GM23338 (cell line): ENCODE data around the gene ARID1B. TPM values are rescaled to one million over a fixed set of nuclear protein-coding genes. Genes with fewer than 3 reads are reported as not detected.

Experiments
- ATAC-seq: fragments of 200-7000 bp; cut with Tn5 transposase; 3 replicates; pipeline ENCODE4 v1.9.1; 2020
- DNase-seq: peaks from one replicate; pipeline ENCODE4 v3.0.0-alpha.2; 2015; ENCODE audit warnings: low spot score
- H2AFZ ChIP-seq: fragments of 200-600 bp; sonication (generic); 2 replicates; pipeline ENCODE4 v1.8.0; 2016; ENCODE audit warnings: antibody characterized with exemption, mild to moderate bottlenecking, moderate library complexity
- H3F3A ChIP-seq: fragments of 200-600 bp; sonication (generic); replicated peaks from 2 replicates; pipeline ENCODE4 v1.8.0; 2017; ENCODE audit warnings: antibody characterized with exemption, mixed run types, low read depth
- H3K27ac ChIP-seq: fragments of 200-600 bp; sonication (generic); 2 replicates; pipeline ENCODE4 v1.6.1; 2016; ENCODE audit warnings: low read depth
- H3K27me3 ChIP-seq: fragments of 200-600 bp; sonication (generic); 2 replicates; pipeline ENCODE4 v1.8.0; 2016; ENCODE audit warnings: mild to moderate bottlenecking, mixed run types, moderate library complexity; ENCODE audit not compliant: insufficient read depth
- H3K36me3 ChIP-seq: fragments of 200-600 bp; sonication (generic); 2 replicates; pipeline ENCODE4 v1.8.0; 2016; ENCODE audit warnings: mild to moderate bottlenecking; ENCODE audit not compliant: insufficient read depth
- H3K4me1 ChIP-seq: fragments of 200-600 bp; sonication (generic); 2 replicates; pipeline ENCODE4 v1.8.0; 2016; ENCODE audit warnings: mild to moderate bottlenecking, moderate library complexity; ENCODE audit not compliant: insufficient read depth
- H3K4me2 ChIP-seq: fragments of 200-600 bp; sonication (generic); 2 replicates; pipeline ENCODE4 v1.7.1; 2017; ENCODE audit warnings: mixed run types
- H3K4me3 ChIP-seq: fragments of 200-600 bp; sonication (generic); 2 replicates; pipeline ENCODE4 v1.6.1; 2016; ENCODE audit warnings: mixed run types
- H3K79me2 ChIP-seq: fragments of 200-600 bp; sonication (generic); replicated peaks from 2 replicates; pipeline ENCODE4 v1.8.0; 2017; ENCODE audit warnings: mild to moderate bottlenecking; ENCODE audit not compliant: insufficient read depth
- H3K9me2 ChIP-seq: fragments of 200-600 bp; sonication (generic); 2 replicates; pipeline ENCODE4 v1.8.0; 2017; ENCODE audit not compliant: insufficient read depth
- H4K20me1 ChIP-seq: fragments of 200-600 bp; sonication (generic); replicated peaks from 2 replicates; pipeline ENCODE4 v1.8.0; 2017; ENCODE audit warnings: mild to moderate bottlenecking; ENCODE audit not compliant: insufficient read depth
- H3K27ac Mint-ChIP-seq: 2 replicates; pipeline ENCODE4 v1.8.0; 2020; ENCODE audit warnings: inconsistent platforms, mild to moderate bottlenecking, moderate library complexity, mixed read lengths
- H3K27me3 Mint-ChIP-seq: 3 replicates; pipeline ENCODE4 v1.8.0; 2022; ENCODE audit warnings: low read depth, mild to moderate bottlenecking, moderate library complexity, mixed read lengths, inconsistent platforms; ENCODE audit not compliant: insufficient read depth, poor library complexity
- H3K36me3 Mint-ChIP-seq: 3 replicates; pipeline ENCODE4 v1.8.0; 2021; ENCODE audit warnings: low read depth, mild to moderate bottlenecking, inconsistent platforms, moderate library complexity, mixed read lengths
- H3K4me1 Mint-ChIP-seq: 3 replicates; pipeline ENCODE4 v1.8.0; 2020; ENCODE audit warnings: mild to moderate bottlenecking, inconsistent platforms, mixed read lengths
- H3K4me3 Mint-ChIP-seq: 3 replicates; pipeline ENCODE4 v1.8.0; 2021; ENCODE audit warnings: moderate library complexity, mild to moderate bottlenecking, inconsistent platforms, mixed read lengths
- H3K9me3 Mint-ChIP-seq: 3 replicates; pipeline ENCODE4 v1.8.0; 2020; ENCODE audit warnings: moderate library complexity, mild to moderate bottlenecking, inconsistent platforms, mixed read lengths
- CTCF ChIP-seq, 2 experiments: fragments of 200-600 bp in 1 of 2; sonication (generic) in 1 of 2; conservative IDR thresholded peaks; 2 replicates each; pipeline versions ENCODE4 v1.5.1 to v1.6.1; 2016 to 2017; ENCODE audit warnings: antibody characterized with exemption in 2 of 2, low read depth in 2 of 2, mild to moderate bottlenecking in 2 of 2, moderate library complexity in 1 of 2
- JUNB ChIP-seq: IDR thresholded peaks from one replicate; pipeline ENCODE4 v1.6.1; 2016; ENCODE audit warnings: antibody characterized with exemption; ENCODE audit not compliant: unreplicated experiment
- NANOG ChIP-seq: IDR thresholded peaks from 2 replicates; pipeline ENCODE4 v1.6.1; 2016; ENCODE audit warnings: antibody characterized with exemption, borderline replicate concordance
- ZNF114 ChIP-seq: fragments of 250-450 bp; sonication (Bioruptor Pico); IDR thresholded peaks from 2 replicates; pipeline ENCODE4 v1.5.0; 2020; ENCODE audit warnings: mild to moderate bottlenecking, moderate library complexity
- ZNF331 ChIP-seq: fragments of 250-450 bp; sonication (Bioruptor Pico); IDR thresholded peaks from 2 replicates; pipeline ENCODE4 v1.5.0; 2020; ENCODE audit warnings: low read depth, mild to moderate bottlenecking, moderate library complexity
- polyA plus RNA-seq: library from polyadenylated mRNA; unstranded; fragments of >200 nt; fragmentation: Nextera tagmentation; extraction: Ambion mirVana; gene quantifications from 2 replicates; pipeline ENCODE4 v1.2.1, GENCODE V29; 2016
- total RNA-seq: library from RNA; depleted of rRNA; stranded (reverse); fragments of >200 nt; shearing (Covaris generic); gene quantifications from 2 replicates; pipeline ENCODE4 v1.2.3, GENCODE V29; 2014

Gene ARID1B
- total and polyA plus RNA-seq, 2 experiments from 2014 or later: 59.3 to 72.2 TPM

GRCh38 chr6:157017861-157018260, 240.7 kb downstream of the ARID1B start:
- no peaks in the 10 kb centered on the region; the same call in 1 of the 2 replicates for H4K20me1 ChIP-seq
- no peak overlapping the region for H3K4me3 ChIP-seq
- no peak for TF ChIP-seq NANOG
- H3K36me3 Mint-ChIP-seq: no peaks in the 10 kb centered on the region
- DNase-seq: no peak
- H3K27me3 Mint-ChIP-seq: peaks cover 5% of the 10 kb centered on the region
- no peaks in the 10 kb centered on the region for H3K27me3 ChIP-seq
- H3K27ac Mint-ChIP-seq: no peak overlapping the region
- H3K4me3 Mint-ChIP-seq: no peak overlapping the region
- H3K27ac ChIP-seq: no peak overlapping the region
- no peaks in the 10 kb centered on the region for H3K9me2 ChIP-seq
- H3K79me2 ChIP-seq: peaks cover 75% of the 10 kb centered on the region
- no peaks in the 10 kb centered on the region for H3K36me3 ChIP-seq
- no peaks in the 10 kb centered on the region for H3K9me3 Mint-ChIP-seq
- no peak overlapping the region for H2AFZ ChIP-seq
- H3K4me1 Mint-ChIP-seq: peaks cover 49% of the 10 kb centered on the region
- ATAC-seq: no peak
- H3F3A ChIP-seq: no peaks in the 10 kb centered on the region
- no peak overlapping the region for H3K4me2 ChIP-seq
- H3K4me1 ChIP-seq: peaks cover 52% of the 10 kb centered on the region

DNA sequence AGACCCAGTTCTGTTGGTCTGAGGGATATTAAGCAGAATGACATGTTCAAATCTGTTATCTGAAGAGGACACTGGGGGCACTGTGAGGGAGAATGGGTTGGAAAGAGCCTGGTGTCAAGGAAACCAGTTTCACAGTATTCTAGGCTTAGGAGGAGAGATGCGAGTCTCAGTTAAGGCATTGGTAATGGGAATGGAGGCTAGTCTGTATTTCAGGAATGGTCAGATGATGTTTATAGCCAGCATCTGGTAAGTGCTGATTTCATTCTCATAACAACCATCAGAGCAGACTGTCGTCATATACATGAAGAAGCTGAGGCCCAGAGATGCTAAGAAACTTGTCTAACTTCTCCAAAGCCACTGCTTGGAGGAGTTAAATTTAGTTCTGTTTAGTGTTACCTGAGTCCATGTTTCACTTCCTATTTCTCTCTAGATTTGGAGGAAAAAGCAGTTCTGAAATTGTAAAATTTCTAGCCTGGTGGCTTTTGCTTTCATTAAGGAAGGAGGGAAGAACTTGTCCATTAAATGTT, 242.0 kb downstream of the ARID1B start:
- ATAC-seq (no peak), DNase-seq (peak; percentile 56)
- Mint-ChIP-seq H3K27ac (no peak overlapping the region), H3K27me3 (peaks cover 5% of the 10 kb centered on the region), H3K4me1 (peaks cover 47% of the 10 kb centered on the region), H3K9me3 (no peaks in the 10 kb centered on the region), H3K36me3 (no peaks in the 10 kb centered on the region), H3K4me3 (no peak overlapping the region)
- Histone ChIP-seq H3K79me2 (peaks cover 75% of the 10 kb centered on the region), H4K20me1 (no peaks in the 10 kb centered on the region), H3K9me2 (no peaks in the 10 kb centered on the region), H2AFZ (no peak overlapping the region), H3K36me3 (no peaks in the 10 kb centered on the region), H3K27me3 (no peaks in the 10 kb centered on the region), H3K4me1 (peaks cover 46% of the 10 kb centered on the region), H3K4me3 (no peak overlapping the region), H3K4me2 (0 out of 2 replicates have a peak overlapping the region, but pooled peaks have one; percentile 4), H3F3A (no peaks in the 10 kb centered on the region), H3K27ac (0 out of 2 replicates have a peak overlapping the region, but pooled peaks have one; percentile 36)
- peak; percentile 14 to 24; a peak in 2 of 4 replicates for TF ChIP-seq CTCF (conservative IDR thresholded peaks at IDR 0.05; ENCODE audit: low read depth in 2 of 2)
- no peak for TF ChIP-seq ZNF114 (CRISPR knock-in tag)

DNA sequence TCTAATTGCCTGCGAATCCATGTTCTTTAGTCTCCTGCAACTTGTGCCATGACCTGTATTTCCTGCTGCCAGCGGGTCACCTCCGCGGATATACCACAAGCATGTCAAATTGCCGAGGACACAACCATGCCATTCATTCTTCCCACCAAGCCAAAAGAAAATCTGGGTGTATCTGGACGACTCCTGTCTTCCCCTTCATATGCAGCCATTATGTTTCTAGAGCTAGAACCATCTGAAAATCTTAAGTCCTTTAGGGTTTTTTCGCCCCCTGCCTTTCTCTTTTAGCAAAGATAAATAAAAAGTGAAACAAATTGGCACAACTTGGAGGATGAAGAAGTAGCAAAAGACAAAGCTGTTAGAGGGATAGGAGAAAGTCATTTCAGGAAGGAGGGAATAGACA, 242.6 kb downstream of the ARID1B start:
- Histone ChIP-seq H2AFZ (no peak overlapping the region), H3K4me3 (no peak overlapping the region), H3K27ac (0 out of 2 replicates have a peak overlapping the region, but pooled peaks have one; percentile 36), H3K27me3 (no peaks in the 10 kb centered on the region), H3K4me1 (peaks cover 46% of the 10 kb centered on the region), H3K9me2 (no peaks in the 10 kb centered on the region), H4K20me1 (no peaks in the 10 kb centered on the region), H3K4me2 (0 out of 2 replicates have a peak overlapping the region, but pooled peaks have one; percentile 4), H3F3A (no peaks in the 10 kb centered on the region), H3K36me3 (no peaks in the 10 kb centered on the region), H3K79me2 (peaks cover 75% of the 10 kb centered on the region)
- Mint-ChIP-seq H3K27ac (no peak overlapping the region), H3K36me3 (no peaks in the 10 kb centered on the region), H3K4me1 (peaks cover 47% of the 10 kb centered on the region), H3K4me3 (peak overlapping the region; percentile 52), H3K9me3 (no peaks in the 10 kb centered on the region), H3K27me3 (peaks cover 5% of the 10 kb centered on the region)
- no peak for DNase-seq
- TF ChIP-seq CTCF (conservative IDR thresholded peaks at IDR 0.05; ENCODE audit: low read depth in 2 of 2): peak in 1 of 2 experiments; percentile 30; a peak in 1 of 4 replicates
- TF ChIP-seq ZNF331 (CRISPR knock-in tag): no peak
- no peak for TF ChIP-seq JUNB
- ATAC-seq: no peak
